ENCODE measurements around the gene SMARCA1. TPM values are rescaled to one million over a fixed set of nuclear protein-coding genes. Genes with fewer than 3 reads are reported as not detected.

SMARCA1 gene
- total and polyA plus RNA-seq, 2 of the 13 experiments (the other 11 are each of a cell fraction or from before 2014, with no cell fraction given): 97.7 to 145 TPM

- TF ChIP-seq ZNF318 (CRISPR knock-in tag; IDR thresholded peaks at IDR 0.05) (no peak), XRCC5 (optimal IDR thresholded peaks at IDR 0.05; ENCODE audit: low read length) (no peak), TCF7L2 (IDR thresholded peaks at IDR 0.05; ENCODE audit: low read depth, low read length) (no peak), ZXDC (CRISPR knock-in tag; IDR thresholded peaks at IDR 0.05) (no peak), KDM5A (IDR thresholded peaks at IDR 0.05; ENCODE audit: borderline replicate concordance, low read length) (no peak), ZNF552 (CRISPR knock-in tag; IDR thresholded peaks at IDR 0.05; ENCODE audit: borderline replicate concordance) (no peak), THAP8 (CRISPR knock-in tag; IDR thresholded peaks at IDR 0.05; ENCODE audit: borderline replicate concordance) (no peak), ZNF577 (CRISPR knock-in tag; IDR thresholded peaks at IDR 0.05; ENCODE audit: borderline replicate concordance, low read depth) (no peak), TFAP4 (IDR thresholded peaks at IDR 0.05; ENCODE audit: borderline replicate concordance, low read depth) (peak; percentile 91; the same call in 1 of the 2 replicates), CCDC6 (CRISPR knock-in tag; IDR thresholded peaks at IDR 0.05) (no peak), NONO (IDR thresholded peaks at IDR 0.05) (no peak), NONO (CRISPR knock-in tag; conservative IDR thresholded peaks at IDR 0.05) (peak; percentile 65; the same call in 1 of the 2 replicates), PTBP1 (IDR thresholded peaks at IDR 0.05; ENCODE audit: low read depth, low read length, poor library complexity, severe bottlenecking) (no peak)
These were observed 1.9 kb upstream of the SMARCA1 start (continued) for GRCh38 chrX:129525162-129525561.
